Effector memory CD8-positive, alpha-beta T cell (primary cell): ENCODE results near the gene DCAF4.
"Not testable (repeated sequence)": the region's sequence is repeated elsewhere in the genome, so short reads cannot be mapped to it uniquely, and the experiment has no call there.

ENCODE experiments used
- ATAC-seq: fragments of 150-1000 bp; cut with Tn5 transposase; replicated peaks from 2 replicates; pipeline ENCODE4 v1.10.0; 2021; ENCODE audit warnings: mild to moderate bottlenecking, moderate library complexity
- DNase-seq, 3 experiments: peaks; one replicate each; pipeline ENCODE4 v3.0.0; 2021
- H3K27ac Mint-ChIP-seq, 2 donors: one replicate each; pipeline ENCODE4 v1.8.0; 2022; ENCODE audit warnings: mild to moderate bottlenecking in 2 of 2, mixed read lengths in 2 of 2, moderate library complexity in 2 of 2
- H3K27me3 Mint-ChIP-seq, 2 donors: one replicate each; pipeline ENCODE4 v1.8.0; 2022; ENCODE audit warnings: mixed read lengths in 2 of 2
- H3K36me3 Mint-ChIP-seq: one replicate; pipeline ENCODE4 v1.8.0; 2022; ENCODE audit warnings: mild to moderate bottlenecking, moderate library complexity, mixed read lengths; ENCODE audit not compliant: insufficient read depth
- H3K4me1 Mint-ChIP-seq, 2 donors: one replicate each; pipeline ENCODE4 v1.8.0; 2022; ENCODE audit warnings: low read depth in 2 of 2, mixed read lengths in 2 of 2
- H3K4me3 Mint-ChIP-seq, 2 donors: one replicate each; pipeline ENCODE4 v1.8.0; 2022; ENCODE audit warnings: mild to moderate bottlenecking in 2 of 2, mixed read lengths in 2 of 2, moderate library complexity in 2 of 2
- H3K9me3 Mint-ChIP-seq, 2 donors: one replicate each; pipeline ENCODE4 v1.8.0; 2022; ENCODE audit warnings: mixed read lengths in 2 of 2

Gene DCAF4

DNA sequence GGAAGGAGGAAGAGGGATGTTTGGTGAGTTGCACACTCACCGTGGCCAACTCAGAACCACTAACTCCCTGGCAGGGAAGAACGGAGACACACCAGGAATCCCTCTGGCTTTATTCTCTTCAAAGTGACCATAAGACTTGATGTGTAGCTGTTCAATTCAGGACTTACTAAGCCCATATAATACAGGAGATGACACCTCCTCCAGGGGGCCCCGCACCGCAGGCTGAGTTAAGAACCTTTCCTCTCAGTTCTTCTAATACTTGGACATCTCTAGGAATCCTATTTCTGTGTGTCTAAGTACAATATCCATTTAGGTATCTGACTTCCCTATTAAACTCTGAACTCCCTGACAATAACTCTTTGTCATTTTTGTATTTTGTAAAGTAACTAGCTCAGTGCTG, 49.5 kb downstream of the DCAF4 start:
- no peak for DNase-seq
- no peaks in the 10 kb centered on the region for H3K9me3 Mint-ChIP-seq
- H3K27me3 Mint-ChIP-seq, result no peaks in the 10 kb centered on the region
- no peak for ATAC-seq
- H3K4me3 Mint-ChIP-seq, result no peak overlapping the region
- no peak overlapping the region for H3K27ac Mint-ChIP-seq
- H3K4me1 Mint-ChIP-seq, result no peaks in the 10 kb centered on the region
- peaks cover 63% of the 10 kb centered on the region for H3K36me3 Mint-ChIP-seq

DNA sequence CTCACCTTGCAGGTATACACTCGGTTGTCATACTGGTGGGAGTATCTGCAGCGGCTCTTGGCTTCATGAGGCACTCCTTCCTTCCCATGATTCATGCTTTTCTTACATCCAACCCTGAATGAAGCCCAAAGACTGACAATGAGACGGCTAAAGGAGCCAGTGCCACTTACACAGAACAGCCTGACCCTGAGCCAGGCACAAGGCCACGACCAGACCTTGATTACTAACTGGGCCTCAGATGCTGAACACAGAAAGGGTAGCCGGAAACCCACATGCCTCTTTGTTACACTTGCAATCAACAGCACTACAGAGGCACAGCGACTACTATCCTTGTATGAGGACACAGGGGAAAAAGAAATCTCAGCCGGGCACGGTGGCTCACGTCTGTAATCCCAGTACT, 52.6 kb downstream of the DCAF4 start:
- peak overlapping the region in 1 of 2 donors; percentile 58 for H3K27ac Mint-ChIP-seq
- no peaks in the 10 kb centered on the region for H3K27me3 Mint-ChIP-seq
- peaks cover 68% of the 10 kb centered on the region for H3K36me3 Mint-ChIP-seq
- no peaks in the 10 kb centered on the region for H3K9me3 Mint-ChIP-seq
- H3K4me1 Mint-ChIP-seq, result peaks cover 0 to 9% of the 10 kb centered on the region in 2 donors
- DNase-seq, result no peak
- H3K4me3 Mint-ChIP-seq, result no peak overlapping the region
- ATAC-seq, result no peak

GRCh38 chr14:72980863-72981262, 54.6 kb downstream of the DCAF4 start:
- Mint-ChIP-seq H3K36me3 (peaks cover 68% of the 10 kb centered on the region), H3K9me3 (no peaks in the 10 kb centered on the region), H3K4me1 (peaks cover 0 to 9% of the 10 kb centered on the region in 2 donors), H3K27me3 (no peaks in the 10 kb centered on the region), H3K27ac (no peak overlapping the region), H3K4me3 (no peak overlapping the region)
- no peak for DNase-seq
- no peak for ATAC-seq

DNA sequence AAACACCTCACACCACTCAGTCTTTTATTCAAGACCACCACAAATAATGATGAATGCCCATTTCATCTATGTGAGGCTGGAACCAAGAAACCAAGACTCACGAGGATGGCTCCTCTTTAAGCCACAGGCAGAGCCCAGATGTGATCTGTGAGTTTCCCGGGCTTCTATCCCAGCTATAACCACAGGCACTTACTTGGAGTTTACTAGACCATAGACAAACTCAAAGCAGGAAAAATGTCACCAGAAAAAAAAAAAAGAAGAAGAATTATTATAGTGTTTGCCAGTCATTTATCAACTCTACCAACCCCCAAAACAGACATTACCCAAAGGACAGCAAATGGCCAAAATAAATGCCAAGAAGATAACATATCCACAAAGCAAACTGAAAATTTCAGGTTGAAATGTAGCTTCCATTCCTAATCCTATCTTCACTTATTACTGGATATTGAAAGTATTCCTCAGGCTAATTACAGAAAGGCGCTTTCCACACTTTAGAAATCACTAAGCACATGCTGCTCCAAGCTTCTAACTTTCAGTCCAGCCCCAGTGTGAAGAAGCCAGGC, 56.0 kb downstream of the DCAF4 start:
- peaks cover 64% of the 10 kb centered on the region for H3K36me3 Mint-ChIP-seq
- no peaks in the 10 kb centered on the region for H3K9me3 Mint-ChIP-seq
- peaks cover 0 to 9% of the 10 kb centered on the region in 2 donors for H3K4me1 Mint-ChIP-seq
- H3K27me3 Mint-ChIP-seq, result no peaks in the 10 kb centered on the region
- ATAC-seq (no peak), DNase-seq (no peak)
- no peak overlapping the region for H3K4me3 Mint-ChIP-seq
- no peak overlapping the region for H3K27ac Mint-ChIP-seq

DNA sequence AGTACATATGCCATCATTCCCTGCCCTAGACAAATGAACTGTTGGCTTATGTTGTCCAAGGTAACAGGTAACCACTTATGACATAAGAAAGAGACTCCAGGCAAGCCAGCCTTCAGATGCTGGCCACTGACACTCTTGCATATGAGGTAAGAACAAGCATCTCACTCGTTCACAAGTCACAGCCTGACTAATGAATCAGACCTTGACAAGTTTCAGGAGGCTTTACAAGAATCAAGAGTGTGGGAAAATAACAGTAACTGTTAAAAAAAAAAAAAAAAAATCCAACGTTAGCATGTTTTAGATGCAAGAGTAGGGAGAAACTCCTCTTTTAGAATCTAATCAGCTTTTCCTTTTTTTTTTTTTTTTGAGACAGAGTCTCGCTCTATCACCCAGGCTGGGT, 60.0 kb downstream of the DCAF4 start:
- H3K27me3 Mint-ChIP-seq, result no peaks in the 10 kb centered on the region
- H3K36me3 Mint-ChIP-seq, result peaks cover 67% of the 10 kb centered on the region
- H3K4me1 Mint-ChIP-seq, result peaks cover 0 to 9% of the 10 kb centered on the region in 2 donors
- H3K27ac Mint-ChIP-seq, result no peak overlapping the region
- no peaks in the 10 kb centered on the region for H3K9me3 Mint-ChIP-seq
- DNase-seq (no peak), ATAC-seq (no peak)
- H3K4me3 Mint-ChIP-seq, result no peak overlapping the region

DNA sequence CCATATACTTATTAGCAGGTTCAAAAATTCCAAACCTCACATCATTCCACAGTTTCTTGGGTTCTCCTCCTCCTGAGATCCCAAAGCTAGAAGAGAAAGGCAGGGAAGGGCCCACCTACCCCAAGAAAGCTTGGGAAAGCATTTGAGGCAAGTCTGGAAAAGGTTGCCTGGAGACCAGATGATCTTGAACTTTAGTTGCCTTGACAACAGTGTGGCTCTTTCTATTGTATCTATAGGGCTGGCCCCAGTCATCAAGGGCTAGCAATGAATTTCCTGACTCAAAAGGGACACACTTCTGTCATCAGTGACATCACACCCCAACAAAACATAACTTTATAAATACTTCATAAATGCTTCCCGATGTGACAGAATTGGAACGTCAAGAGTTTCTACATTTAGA, 60.6 kb downstream of the DCAF4 start:
- Mint-ChIP-seq H3K4me3 (no peak overlapping the region), H3K4me1 (peaks cover 0 to 7% of the 10 kb centered on the region in 2 donors), H3K9me3 (no peaks in the 10 kb centered on the region), H3K27me3 (no peaks in the 10 kb centered on the region), H3K36me3 (peaks cover 74% of the 10 kb centered on the region), H3K27ac (no peak overlapping the region)
- ATAC-seq (no peak), DNase-seq (no peak)

- DNase-seq, result no peak
- no peak for ATAC-seq
- H3K27ac Mint-ChIP-seq, result no peak overlapping the region
- no peaks in the 10 kb centered on the region for H3K27me3 Mint-ChIP-seq
- H3K36me3 Mint-ChIP-seq, result peaks cover 74% of the 10 kb centered on the region
- no peaks in the 10 kb centered on the region for H3K4me1 Mint-ChIP-seq
- no peaks in the 10 kb centered on the region for H3K9me3 Mint-ChIP-seq
- H3K4me3 Mint-ChIP-seq, result no peak overlapping the region
Observed at GRCh38 chr14:72990171-72990570, 63.9 kb downstream of the DCAF4 start.

DNA sequence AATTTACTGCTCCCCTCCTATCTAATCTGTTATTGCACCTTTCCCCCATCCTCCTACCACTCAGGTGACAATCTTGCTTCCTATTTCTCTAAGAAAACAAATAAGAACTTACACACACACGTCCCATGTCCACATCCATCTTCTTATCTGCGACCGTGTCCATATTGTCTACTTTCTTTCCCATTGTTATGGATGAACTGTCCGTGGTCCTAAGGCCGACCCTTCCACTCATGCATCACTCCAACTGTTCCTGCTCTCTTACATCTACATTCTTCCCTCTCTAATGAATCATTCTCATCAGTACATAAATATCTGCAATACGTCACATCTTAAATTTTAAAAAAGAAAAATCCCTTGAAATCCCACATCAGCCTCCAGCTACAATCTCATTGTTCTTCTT, 70.7 kb downstream of the DCAF4 start:
- Mint-ChIP-seq H3K27me3 (no peaks in the 10 kb centered on the region), H3K27ac (peak overlapping the region in 1 of 2 donors; percentile 20), H3K4me1 (peaks cover 6 to 19% of the 10 kb centered on the region in 2 donors), H3K9me3 (no peaks in the 10 kb centered on the region), H3K36me3 (peaks cover 45% of the 10 kb centered on the region), H3K4me3 (no peak overlapping the region)
- DNase-seq (no peak), ATAC-seq (no peak)

- H3K27ac Mint-ChIP-seq, result peak overlapping the region in 1 of 2 donors; percentile 15
- peaks cover 6 to 19% of the 10 kb centered on the region in 2 donors for H3K4me1 Mint-ChIP-seq
- ATAC-seq, result no peak
- H3K27me3 Mint-ChIP-seq, result no peaks in the 10 kb centered on the region
- no peak overlapping the region for H3K4me3 Mint-ChIP-seq
- H3K9me3 Mint-ChIP-seq, result no peaks in the 10 kb centered on the region
- H3K36me3 Mint-ChIP-seq, result peaks cover 40% of the 10 kb centered on the region
- DNase-seq, result no peak
Observed at GRCh38 chr14:72998252-72998903, 72.1 kb downstream of the DCAF4 start.

GRCh38 chr14:72999316-72999715, 73.1 kb downstream of the DCAF4 start:
- Mint-ChIP-seq H3K27ac (peak overlapping the region in 1 of 2 donors; percentile 41), H3K36me3 (peaks cover 35% of the 10 kb centered on the region), H3K9me3 (no peaks in the 10 kb centered on the region), H3K4me1 (peaks cover 6 to 19% of the 10 kb centered on the region in 2 donors), H3K27me3 (no peaks in the 10 kb centered on the region), H3K4me3 (no peak overlapping the region)
- ATAC-seq (no peak), DNase-seq (no peak)

DNA sequence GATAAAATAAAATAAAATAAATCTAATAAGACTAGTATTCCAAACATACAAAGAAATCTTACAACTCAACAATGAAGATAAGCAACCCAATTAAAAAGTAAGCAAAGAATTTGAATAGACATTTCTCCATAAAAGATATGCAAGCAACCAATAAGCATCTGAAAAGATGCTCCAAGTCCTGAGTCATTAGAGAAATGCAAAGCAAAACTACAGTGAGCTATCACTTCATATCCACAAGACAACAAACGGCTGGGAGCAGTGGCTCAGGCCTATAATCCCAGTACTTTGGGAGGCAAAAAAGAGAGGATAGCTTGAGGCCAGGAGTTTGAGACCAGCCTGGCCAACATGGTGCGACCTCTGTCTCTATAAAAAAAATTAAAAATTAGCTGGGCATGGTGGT, 73.8 kb downstream of the DCAF4 start:
- Mint-ChIP-seq H3K4me3 (no peak overlapping the region), H3K36me3 (peaks cover 41% of the 10 kb centered on the region)
- no peak for ATAC-seq

GRCh38 chr14:73003681-73004080, 77.4 kb downstream of the DCAF4 start:
- H3K9me3 Mint-ChIP-seq, result no peaks in the 10 kb centered on the region
- H3K4me1 Mint-ChIP-seq, result peaks cover 2 to 8% of the 10 kb centered on the region in 2 donors
- no peak overlapping the region for H3K4me3 Mint-ChIP-seq
- no peaks in the 10 kb centered on the region for H3K27me3 Mint-ChIP-seq
- peaks cover 31% of the 10 kb centered on the region for H3K36me3 Mint-ChIP-seq
- no peak overlapping the region for H3K27ac Mint-ChIP-seq
- DNase-seq, result no peak
- ATAC-seq, result no peak

More for the DNA sequence above, 73.8 kb downstream of the DCAF4 start:
- H3K4me1 Mint-ChIP-seq, result peaks cover 6 to 19% of the 10 kb centered on the region in 2 donors
- H3K27ac Mint-ChIP-seq, result no peak overlapping the region
- no peak for DNase-seq
- H3K27me3 Mint-ChIP-seq, result no peaks in the 10 kb centered on the region
- H3K9me3 Mint-ChIP-seq, result no peaks in the 10 kb centered on the region

- H3K27me3 Mint-ChIP-seq, H3K9me3 Mint-ChIP-seq, H3K4me3 Mint-ChIP-seq, H3K27ac Mint-ChIP-seq, DNase-seq, ATAC-seq, H3K4me1 Mint-ChIP-seq: not testable (repeated sequence)
- H3K36me3 Mint-ChIP-seq, result peaks cover 36% of the 10 kb centered on the region
Observed at GRCh38 chr14:73004641-73005040, 78.4 kb downstream of the DCAF4 start.

GRCh38 chr14:73007835-73008234, 81.6 kb downstream of the DCAF4 start:
- Mint-ChIP-seq H3K27me3 (no peaks in the 10 kb centered on the region), H3K9me3 (no peaks in the 10 kb centered on the region), H3K4me3 (no peak overlapping the region), H3K4me1 (peaks cover 0 to 3% of the 10 kb centered on the region in 2 donors), H3K27ac (no peak overlapping the region), H3K36me3 (peaks cover 43% of the 10 kb centered on the region)
- no peak for ATAC-seq
- DNase-seq, result no peak
